Stomach (tissue), 9 donors: ENCODE measurements around the gene ERC2. TPM values are rescaled to one million over a fixed set of nuclear protein-coding genes. Genes with fewer than 3 reads are reported as not detected.

Source experiments
- DNase-seq, 2 donors: peaks; one replicate each; pipeline versions ENCODE4 v3.0.0 to v3.0.0-alpha.2; 2013 to 2019
- H3K27ac ChIP-seq, 5 donors: fragments of 200-600 bp in 4 of 5; sonication (generic) in 4 of 5; one replicate each; pipeline ENCODE4 v1.5.1; 2013 to 2019; ENCODE audit warnings: mild to moderate bottlenecking in 1 of 5, moderate library complexity in 1 of 5
- H3K27me3 ChIP-seq, 3 donors: fragments of 200-600 bp; sonication (generic); one replicate each; pipeline ENCODE4 v1.5.1; 2017 to 2019; ENCODE audit warnings: mixed run types in 1 of 3
- H3K36me3 ChIP-seq, 4 donors: fragments of 200-600 bp; sonication (generic); 1 replicate in 3 of 4; 2 replicates in 1 of 4; pipeline ENCODE4 v1.5.1; 2016 to 2019
- H3K4me1 ChIP-seq, 4 donors: fragments of 200-600 bp; sonication (generic); one replicate each; pipeline ENCODE4 v1.5.1; 2016 to 2019
- H3K4me3 ChIP-seq, 4 donors: fragments of 200-600 bp; sonication (generic) in 3 of 4; one replicate each; pipeline ENCODE4 v1.5.1; 2016 to 2019; ENCODE audit warnings: mild to moderate bottlenecking in 1 of 4
- H3K9me3 ChIP-seq, 4 donors: fragments of 200-600 bp; sonication (generic); one replicate each; pipeline ENCODE4 v1.5.1; 2016 to 2019
- EP300 ChIP-seq: sonication (generic); formaldehyde crosslinking; IDR thresholded peaks from one replicate; pipeline ENCODE4 v1.6.1; 2017; ENCODE audit warnings: antibody characterized with exemption
- POLR2A ChIP-seq, 4 donors: fragments of 450-650 bp; IDR thresholded peaks; one replicate each; pipeline ENCODE4 v1.6.1; 2016; ENCODE audit warnings: antibody characterized with exemption in 4 of 4, control low read depth in 2 of 4, mild to moderate bottlenecking in 1 of 4, moderate library complexity in 1 of 4
- POLR2AphosphoS5 ChIP-seq, 3 donors: sonication (generic); formaldehyde crosslinking; IDR thresholded peaks; one replicate each; pipeline ENCODE4 v1.6.1; 2016; ENCODE audit warnings: antibody characterized with exemption in 3 of 3
- WGBS, 5 donors: extraction: QIAGEN DNeasy Blood & Tissue Kit in 3 of 5; methylation state at CpG; one replicate each; pipeline versions ENCODE4 v1.1.5 to v1.1.7; 2013 to 2018; 5-methylcytosine and 5-hydroxymethylcytosine counted together
- intact Hi-C: fragments of 100-400 bp; cut with DNase I; formaldehyde crosslinking; loops from one replicate; pipeline ENCODE4 v1.15.1; 2023; ENCODE audit warnings: low total_unique reads
- polyA plus RNA-seq, 3 donors: library from polyadenylated mRNA; stranded (reverse); fragments of 200-250 nt; gene quantifications; one replicate each; pipeline ENCODE4 v1.2.3, GENCODE V29; 2013
- total RNA-seq, 5 donors: library from RNA; depleted of rRNA; stranded (reverse); fragments of >200 nt; gene quantifications; one replicate each; pipeline versions ENCODE4 v1.1.0 to v1.2.3, GENCODE V29; 2014 to 2016
- TF ChIP-seq, protein P1 (sequence below), 7 experiments: fragments of 450-650 bp in 4 of 7; fragments of 200-600 bp in 3 of 7; sonication (generic) in 3 of 7; IDR thresholded peaks; one replicate each; pipeline ENCODE4 v1.5.1; 2016 to 2019; ENCODE audit warnings: antibody characterized with exemption in 7 of 7, control low read depth in 2 of 7, mild to moderate bottlenecking in 1 of 7
- donor health status: healthy with polysubstance abuse.
- donor health status: Bipolar disorder and iron deficiency.
- donor health status: healthy.

The ERC2 gene
- total and polyA plus RNA-seq, 8 donors: 0.43 to 3.1 (median 1.3) TPM; not detected in 2

GRCh38 chr3:55523471-55523870 lies 944.8 kb downstream of the ERC2 start:
- intact Hi-C loops: no loop called here
- no peak for TF ChIP-seq POLR2AphosphoS5 (IDR thresholded peaks at IDR 0.05)
- no peak for TF ChIP-seq POLR2A (IDR thresholded peaks at IDR 0.05)
- TF ChIP-seq, protein P1, sequence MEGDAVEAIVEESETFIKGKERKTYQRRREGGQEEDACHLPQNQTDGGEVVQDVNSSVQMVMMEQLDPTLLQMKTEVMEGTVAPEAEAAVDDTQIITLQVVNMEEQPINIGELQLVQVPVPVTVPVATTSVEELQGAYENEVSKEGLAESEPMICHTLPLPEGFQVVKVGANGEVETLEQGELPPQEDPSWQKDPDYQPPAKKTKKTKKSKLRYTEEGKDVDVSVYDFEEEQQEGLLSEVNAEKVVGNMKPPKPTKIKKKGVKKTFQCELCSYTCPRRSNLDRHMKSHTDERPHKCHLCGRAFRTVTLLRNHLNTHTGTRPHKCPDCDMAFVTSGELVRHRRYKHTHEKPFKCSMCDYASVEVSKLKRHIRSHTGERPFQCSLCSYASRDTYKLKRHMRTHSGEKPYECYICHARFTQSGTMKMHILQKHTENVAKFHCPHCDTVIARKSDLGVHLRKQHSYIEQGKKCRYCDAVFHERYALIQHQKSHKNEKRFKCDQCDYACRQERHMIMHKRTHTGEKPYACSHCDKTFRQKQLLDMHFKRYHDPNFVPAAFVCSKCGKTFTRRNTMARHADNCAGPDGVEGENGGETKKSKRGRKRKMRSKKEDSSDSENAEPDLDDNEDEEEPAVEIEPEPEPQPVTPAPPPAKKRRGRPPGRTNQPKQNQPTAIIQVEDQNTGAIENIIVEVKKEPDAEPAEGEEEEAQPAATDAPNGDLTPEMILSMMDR (IDR thresholded peaks at IDR 0.05): no peak
- TF ChIP-seq EP300: no peak
- H3K27ac ChIP-seq: no peak overlapping the region
- peaks cover 0 to 21% (median 3%) of the 10 kb centered on the region in 4 donors for H3K4me1 ChIP-seq
- no peaks in the 10 kb centered on the region for H3K36me3 ChIP-seq
- DNase-seq: no peak
- H3K9me3 ChIP-seq: no peaks in the 10 kb centered on the region
- H3K27me3 ChIP-seq: peaks cover 0 to 6% (median 0%) of the 10 kb centered on the region in 3 donors
- 87 to 95% (median 90%) methylated on average over 2 of the region's 2 CpGs for WGBS, 5 donors
- H3K4me3 ChIP-seq: no peak overlapping the region

DNA sequence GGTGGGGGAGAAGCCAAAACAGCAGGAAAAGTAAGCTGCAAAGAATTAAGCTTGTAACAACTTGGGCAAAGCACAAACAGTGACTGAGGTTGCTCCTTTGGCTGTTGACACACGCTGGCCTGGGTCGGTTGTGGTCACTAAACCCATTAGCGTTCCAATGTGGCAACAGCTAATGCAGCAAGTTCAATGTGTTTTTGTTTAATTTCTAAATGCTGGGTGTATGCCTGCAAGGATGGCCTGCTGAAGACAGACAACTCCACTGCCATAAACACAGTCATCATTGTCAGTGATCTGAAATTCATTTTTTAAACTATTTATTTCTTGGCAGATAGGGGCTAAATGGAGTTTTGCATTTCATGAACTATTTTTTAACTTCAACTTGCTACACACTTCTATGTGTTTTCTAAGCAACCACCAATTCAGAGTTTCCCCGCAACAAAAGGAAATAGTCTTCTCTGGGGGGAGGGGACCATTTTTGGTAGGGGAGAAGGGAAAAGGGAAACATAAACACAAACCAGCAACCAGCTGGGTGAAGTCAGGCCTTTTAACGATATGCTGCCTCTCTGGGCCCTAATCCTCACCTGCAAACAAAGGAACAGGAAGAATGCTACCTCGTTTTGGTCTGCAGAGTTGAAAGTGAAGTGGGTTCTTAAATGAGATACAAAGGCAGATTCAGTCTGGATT lies 946.4 kb downstream of the ERC2 start:
- H3K27me3 ChIP-seq: peaks cover 0 to 6% (median 0%) of the 10 kb centered on the region in 3 donors
- H3K36me3 ChIP-seq: no peaks in the 10 kb centered on the region
- intact Hi-C loops: no loop called here
- peaks cover 0 to 20% (median 3%) of the 10 kb centered on the region in 4 donors for H3K4me1 ChIP-seq
- no peak overlapping the region for H3K4me3 ChIP-seq
- TF ChIP-seq POLR2AphosphoS5 (IDR thresholded peaks at IDR 0.05): peak in 1 of 3 donors; percentile 26
- no peak for TF ChIP-seq POLR2A (IDR thresholded peaks at IDR 0.05)
- peak; percentile 29 to 36 for DNase-seq
- no peaks in the 10 kb centered on the region for H3K9me3 ChIP-seq
- 55 to 70% (median 59%) methylated on average over 6 of the region's 6 CpGs for WGBS, 5 donors
- no peak overlapping the region for H3K27ac ChIP-seq

GRCh38 chr3:55521064-55521737 lies 947.1 kb downstream of the ERC2 start:
- H3K36me3 ChIP-seq: no peaks in the 10 kb centered on the region
- no peak for DNase-seq

DNA sequence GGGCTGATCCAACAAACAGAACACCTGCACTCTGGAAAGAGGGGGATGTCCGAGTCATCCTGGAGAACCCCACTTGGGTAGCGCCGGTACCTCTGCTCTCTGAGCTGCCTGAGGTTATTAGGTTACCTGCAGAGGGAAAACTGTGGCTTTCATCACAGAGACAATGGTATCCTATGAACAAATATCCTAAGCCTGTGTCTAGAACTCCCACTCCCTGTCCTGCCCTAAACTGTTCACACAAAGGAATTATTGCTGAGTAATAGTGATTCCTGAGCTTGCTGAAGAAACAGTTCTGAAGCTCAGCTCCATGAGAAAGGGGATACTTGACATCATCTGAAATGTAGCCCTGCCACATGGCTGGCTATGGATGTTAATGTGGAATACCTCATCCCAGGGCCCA lies 949.2 kb downstream of the ERC2 start:
- peaks cover 0 to 6% (median 0%) of the 10 kb centered on the region in 3 donors for H3K27me3 ChIP-seq
- H3K36me3 ChIP-seq: no peaks in the 10 kb centered on the region
- H3K4me3 ChIP-seq: no peak overlapping the region
- intact Hi-C loops: no loop called here
- TF ChIP-seq POLR2AphosphoS5 (IDR thresholded peaks at IDR 0.05): no peak
- no peak for TF ChIP-seq EP300
- TF ChIP-seq, protein P1 (IDR thresholded peaks at IDR 0.05): no peak
- TF ChIP-seq POLR2A (IDR thresholded peaks at IDR 0.05): no peak
- peaks cover 0 to 9% (median 0%) of the 10 kb centered on the region in 4 donors for H3K4me1 ChIP-seq
- H3K9me3 ChIP-seq: no peaks in the 10 kb centered on the region
- H3K27ac ChIP-seq: no peak overlapping the region
- no peak for DNase-seq
- WGBS, 5 donors: 48 to 89% (median 73%) methylated on average over 3 of the region's 3 CpGs

More at GRCh38 chr3:55521064-55521737, 947.1 kb downstream of the ERC2 start:
- Histone ChIP-seq H3K4me1 (peaks cover 0 to 13% (median under 1%) of the 10 kb centered on the region in 4 donors), H3K27me3 (peaks cover 0 to 6% (median 0%) of the 10 kb centered on the region in 3 donors), H3K27ac (no peak overlapping the region), H3K9me3 (no peaks in the 10 kb centered on the region), H3K4me3 (no peak overlapping the region)
- 75 to 86% (median 80%) methylated on average over 9 of the region's 9 CpGs for WGBS, 5 donors
- TF ChIP-seq POLR2AphosphoS5 (IDR thresholded peaks at IDR 0.05) (no peak), POLR2A (IDR thresholded peaks at IDR 0.05) (no peak), EP300 (no peak)
- TF ChIP-seq, protein P1 (IDR thresholded peaks at IDR 0.05): no peak
- intact Hi-C loops: no loop called here
